Small intestine (tissue), 7 donors: Measurements from ENCODE around the gene ATXN7L2. TPM values are rescaled to one million over a fixed set of nuclear protein-coding genes. Genes with fewer than 3 reads are reported as not detected.

ENCODE experiments used
- DNase-seq, 2 donors: peaks; one replicate each; pipeline versions ENCODE4 v3.0.0 to v3.0.0-alpha.2; 2013
- FAIRE-seq: peaks from 2 replicates; lab custom pipeline; 2012; peaks lifted over from hg19 to GRCh38; lab: Jason Lieb, UNC
- H3K27ac ChIP-seq, 3 donors: one replicate each; pipeline ENCODE4 v1.5.1; 2013; ENCODE audit warnings: low read length in 2 of 3, mild to moderate bottlenecking in 2 of 3, control low read depth in 1 of 3, inconsistent platforms in 1 of 3, low read depth in 1 of 3, moderate library complexity in 1 of 3
- H3K27me3 ChIP-seq, 3 donors: one replicate each; pipeline ENCODE4 v1.6.1; 2013; ENCODE audit warnings: low read length in 3 of 3, inconsistent platforms in 1 of 3; ENCODE audit not compliant: control insufficient read depth in 3 of 3, insufficient read depth in 3 of 3
- H3K36me3 ChIP-seq, 3 donors: one replicate each; pipeline ENCODE4 v1.6.1; 2013; ENCODE audit warnings: low read length in 3 of 3, inconsistent platforms in 1 of 3, low read depth in 1 of 3, mild to moderate bottlenecking in 1 of 3, moderate library complexity in 1 of 3; ENCODE audit not compliant: control insufficient read depth in 3 of 3, insufficient read depth in 2 of 3
- H3K4me1 ChIP-seq, 3 donors: one replicate each; pipeline ENCODE4 v1.6.1; 2013; ENCODE audit warnings: low read length in 2 of 3, inconsistent platforms in 1 of 3, low read depth in 1 of 3, mild to moderate bottlenecking in 1 of 3, moderate library complexity in 1 of 3; ENCODE audit not compliant: control insufficient read depth in 3 of 3, insufficient read depth in 2 of 3
- H3K4me3 ChIP-seq, 3 donors: one replicate each; pipeline ENCODE4 v1.5.1; 2013; ENCODE audit warnings: low read length in 3 of 3, control low read depth in 1 of 3, inconsistent platforms in 1 of 3, low read depth in 1 of 3, mild to moderate bottlenecking in 1 of 3, moderate library complexity in 1 of 3
- H3K9me3 ChIP-seq, 2 donors: one replicate each; pipeline ENCODE4 v1.6.1; 2013; ENCODE audit warnings: low read depth in 1 of 2, low read length in 1 of 2; ENCODE audit not compliant: control insufficient read depth in 2 of 2, insufficient read depth in 1 of 2
- WGBS, 3 donors: extraction: QIAGEN DNeasy Blood & Tissue Kit; methylation state at CpG; one replicate each; pipeline ENCODE4 v1.1.7; 2013; 5-methylcytosine and 5-hydroxymethylcytosine counted together
- polyA plus RNA-seq, 4 donors: library from polyadenylated mRNA; stranded (reverse) in 3 of 4; unstranded in 1 of 4; fragments of 200-250 nt in 3 of 4; fragments of 120-200 nt in 1 of 4; gene quantifications; one replicate each; pipeline versions ENCODE4 v1.2.1 to v1.2.3, GENCODE V29; 2013
- donor health status: healthy with polysubstance abuse.
- donor health status: control.
- donor health status: control.
- donor health status: Bipolar disorder and iron deficiency.
- donor health status: healthy.

The ATXN7L2 gene
- polyA plus RNA-seq, 4 donors: 4.8 to 8.9 (median 6.2) TPM

DNA sequence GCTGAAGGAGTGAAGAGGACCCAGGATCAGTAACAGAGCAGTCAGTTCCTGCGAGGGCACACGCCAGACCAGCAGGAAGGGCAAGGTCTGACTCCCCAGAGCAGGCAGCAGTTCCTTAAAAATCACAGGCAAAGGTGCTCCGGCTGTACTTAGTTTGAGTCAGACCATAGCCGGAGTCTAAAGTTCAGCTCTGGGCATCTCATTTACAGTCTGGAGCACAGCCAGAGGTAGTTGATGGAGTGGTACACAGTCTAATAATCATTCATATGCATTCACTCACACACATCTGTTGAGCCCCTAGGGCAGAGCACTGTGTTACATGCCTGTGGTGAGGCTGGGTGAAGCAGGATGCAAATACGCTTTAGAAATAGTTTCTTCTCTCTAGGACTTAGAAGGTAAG is 33.2 kb downstream of the ATXN7L2 start:
- Histone ChIP-seq H3K4me3 (no peak overlapping the region), H3K27ac (peak overlapping the region; percentile 21 to 87 (median 66)), H3K36me3 (no peaks in the 10 kb centered on the region), H3K4me1 (peaks cover 0 to 7% (median 2%) of the 10 kb centered on the region in 3 donors), H3K27me3 (peaks cover 0 to 12% (median 0%) of the 10 kb centered on the region in 3 donors), H3K9me3 (no peaks in the 10 kb centered on the region)
- DNase-seq (peak; percentile 83 to 97), FAIRE-seq (no peak)
- 16 to 57% (median 40%) methylated on average over 5 of the region's 5 CpGs for WGBS, 3 donors

DNA sequence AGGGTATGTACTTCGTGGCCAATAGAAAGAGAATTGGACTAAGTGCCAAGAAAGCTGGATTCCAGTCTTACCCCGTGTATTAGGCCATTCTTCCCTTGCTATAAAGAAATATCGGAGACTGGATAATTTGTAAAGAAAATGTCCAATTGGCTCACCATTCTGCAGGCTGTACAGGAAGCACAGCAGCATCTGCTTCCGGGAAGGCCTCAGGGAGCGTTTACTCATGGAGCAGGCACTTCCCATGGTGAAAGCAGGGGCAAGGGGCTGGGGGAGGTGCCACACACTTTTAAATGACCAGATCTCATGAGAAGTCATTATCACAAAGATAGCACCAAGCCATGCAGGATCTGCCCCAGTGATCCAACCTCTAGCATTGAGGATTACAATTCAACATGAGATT is 33.6 kb downstream of the ATXN7L2 start:
- Histone ChIP-seq H3K36me3 (no peaks in the 10 kb centered on the region), H3K9me3 (no peaks in the 10 kb centered on the region), H3K27me3 (peaks cover 0 to 17% (median 0%) of the 10 kb centered on the region in 3 donors), H3K4me1 (peaks cover 0 to 7% (median 2%) of the 10 kb centered on the region in 3 donors), H3K27ac (no peak overlapping the region), H3K4me3 (no peak overlapping the region)
- FAIRE-seq (no peak), DNase-seq (no peak)
- 42 to 76% (median 60%) methylated on average over 5 of the region's 5 CpGs for WGBS, 3 donors

DNA sequence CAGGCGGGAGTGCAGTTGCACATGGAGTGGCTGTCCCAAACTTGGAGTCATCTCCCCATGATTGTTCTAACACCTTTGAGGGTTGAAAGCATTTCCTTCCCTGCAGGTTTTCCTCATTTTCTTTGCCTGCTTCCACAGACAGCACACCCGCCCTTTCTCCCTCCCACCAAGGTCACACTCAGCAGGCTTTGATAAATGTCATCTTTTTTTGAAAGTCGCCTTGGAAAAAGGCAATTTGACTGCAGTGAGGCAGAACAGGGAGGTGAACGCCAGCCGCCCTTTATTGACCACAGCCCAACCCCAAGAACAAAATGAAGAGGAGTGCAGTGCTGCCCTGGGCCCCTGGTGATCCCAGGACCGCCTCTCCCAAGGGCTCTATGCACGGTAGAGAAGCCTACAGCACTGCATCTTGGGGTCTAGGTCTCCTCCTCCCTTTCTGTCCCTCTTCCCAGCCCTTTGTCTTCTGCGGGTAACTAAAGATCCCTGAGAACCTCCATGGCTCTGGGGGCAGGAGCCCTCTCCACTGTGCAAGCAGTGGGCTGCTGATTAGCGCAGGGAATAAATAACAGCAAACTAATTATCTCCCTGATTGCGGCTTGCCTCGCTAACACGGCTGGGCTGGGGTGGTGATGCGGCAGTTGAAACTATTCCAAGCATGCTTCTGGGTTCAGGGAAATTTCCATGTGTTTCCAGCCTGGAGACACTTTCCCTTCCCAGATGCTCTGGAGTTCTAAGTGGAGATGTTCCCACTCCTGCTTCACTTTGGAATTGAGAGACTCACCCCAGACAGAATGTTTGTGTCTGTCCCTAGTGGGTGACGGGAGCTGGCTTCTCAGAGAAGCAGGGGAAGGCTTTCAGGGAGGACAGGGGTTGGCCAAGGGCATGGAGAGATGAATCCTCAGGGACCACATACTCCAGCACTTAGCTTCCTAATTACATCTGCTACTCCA is 37.6 kb downstream of the ATXN7L2 start:
- FAIRE-seq: no peak

DNA sequence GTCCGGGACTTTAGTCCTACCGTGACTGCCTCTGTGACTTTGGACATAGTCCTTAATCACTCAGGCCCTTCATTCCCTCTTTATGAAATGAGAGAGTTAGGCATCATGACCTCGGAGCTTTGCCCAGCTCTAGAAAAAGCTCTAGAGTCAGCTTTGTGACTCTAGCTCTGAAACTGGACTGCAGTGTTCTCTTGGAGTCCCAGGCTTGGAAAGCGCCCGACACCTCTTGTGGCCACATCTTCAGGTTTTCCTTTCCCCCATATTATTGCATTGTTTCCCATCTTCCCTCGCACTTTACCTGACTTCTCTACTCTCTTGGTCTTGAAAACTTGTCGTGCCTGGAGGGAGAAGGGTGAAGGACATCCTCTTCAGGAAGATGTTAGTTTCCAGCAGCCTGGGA is 38.3 kb downstream of the ATXN7L2 start:
- Histone ChIP-seq H3K4me1 (peaks cover 0 to 3% (median 2%) of the 10 kb centered on the region in 3 donors), H3K4me3 (no peak overlapping the region), H3K27me3 (peaks cover 0 to 19% (median 0%) of the 10 kb centered on the region in 3 donors), H3K36me3 (no peaks in the 10 kb centered on the region), H3K27ac (no peak overlapping the region), H3K9me3 (no peaks in the 10 kb centered on the region)
- DNase-seq (no peak), FAIRE-seq (no peak)
- WGBS, 3 donors: 81 to 89% (median 85%) methylated on average over 7 of the region's 7 CpGs

More for the DNA sequence above, 37.6 kb downstream of the ATXN7L2 start:
- H3K9me3 ChIP-seq: no peaks in the 10 kb centered on the region
- H3K4me3 ChIP-seq: no peak overlapping the region
- H3K27me3 ChIP-seq: peaks cover 0 to 19% (median 0%) of the 10 kb centered on the region in 3 donors
- DNase-seq: no peak
- H3K4me1 ChIP-seq: peaks cover 0 to 7% (median 2%) of the 10 kb centered on the region in 3 donors
- no peaks in the 10 kb centered on the region for H3K36me3 ChIP-seq
- H3K27ac ChIP-seq: no peak overlapping the region
- WGBS, 3 donors: 70 to 83% (median 81%) methylated on average over 14 of the region's 14 CpGs

DNA sequence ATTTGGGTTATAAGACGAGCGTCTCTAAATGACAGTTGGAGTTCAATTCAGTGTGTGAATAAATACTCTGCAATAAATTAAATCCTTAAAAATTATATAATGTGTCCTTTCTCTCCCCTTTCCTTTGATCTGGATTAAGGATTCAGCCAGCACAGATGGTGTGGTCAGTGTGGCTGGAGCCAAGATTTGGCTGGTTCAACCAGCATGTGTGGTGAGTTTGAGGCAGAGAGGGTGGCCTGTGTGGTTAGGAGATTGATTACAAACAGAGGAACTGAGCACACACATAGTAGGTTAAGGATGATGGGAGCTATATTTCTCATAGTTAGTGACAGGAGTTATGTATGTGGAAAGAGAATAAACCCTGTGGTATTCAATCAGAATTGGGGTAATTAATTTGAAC is 40.0 kb downstream of the ATXN7L2 start:
- no peaks in the 10 kb centered on the region for H3K36me3 ChIP-seq
- H3K4me1 ChIP-seq: no peaks in the 10 kb centered on the region
- no peak overlapping the region for H3K27ac ChIP-seq
- peaks cover 0 to 19% (median 0%) of the 10 kb centered on the region in 3 donors for H3K27me3 ChIP-seq
- DNase-seq (no peak), FAIRE-seq (no peak)
- H3K4me3 ChIP-seq: no peak overlapping the region
- 91 to 96% (median 96%) methylated on average over 2 of the region's 2 CpGs for WGBS, 3 donors
- H3K9me3 ChIP-seq: no peaks in the 10 kb centered on the region

DNA sequence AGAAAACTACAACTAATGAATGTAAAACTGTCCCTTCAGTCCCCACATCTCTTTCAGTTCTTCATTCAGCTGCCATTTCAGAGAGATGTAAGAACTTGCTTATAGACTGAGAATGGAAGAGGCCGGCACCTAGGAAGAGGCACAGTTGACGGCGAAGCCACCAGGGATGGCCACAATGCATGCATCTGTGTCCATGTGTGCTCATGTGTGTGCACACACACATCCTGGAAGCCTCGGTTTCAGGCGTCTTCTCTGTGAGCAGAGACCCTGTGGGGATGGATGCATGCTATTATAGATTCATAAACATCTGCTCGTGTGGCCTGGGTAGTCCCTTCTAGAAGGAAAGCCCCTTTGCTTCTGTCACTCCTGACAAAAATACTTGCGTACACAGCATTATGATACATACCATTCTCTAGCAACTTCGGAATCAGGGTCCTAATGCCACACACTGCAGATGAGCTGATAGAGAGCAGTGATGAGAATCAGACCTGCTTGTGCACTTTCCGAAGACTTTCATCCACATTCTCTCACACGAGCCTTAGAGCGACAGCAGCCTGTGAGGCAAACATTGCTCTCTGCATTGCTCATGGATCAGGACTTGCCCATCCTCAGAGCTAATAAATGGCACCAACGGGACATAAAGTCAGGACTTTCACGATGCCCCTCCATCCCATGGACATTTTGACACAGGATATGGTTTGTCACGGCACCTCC is 43.5 kb downstream of the ATXN7L2 start:
- Histone ChIP-seq H3K27ac (no peak overlapping the region), H3K9me3 (no peaks in the 10 kb centered on the region), H3K4me3 (no peak overlapping the region), H3K36me3 (no peaks in the 10 kb centered on the region), H3K4me1 (no peaks in the 10 kb centered on the region), H3K27me3 (peaks cover 0 to 3% (median 0%) of the 10 kb centered on the region in 3 donors)
- DNase-seq: no peak
- FAIRE-seq: no peak
- WGBS, 3 donors: 77 to 86% (median 81%) methylated on average over 14 of the region's 14 CpGs

DNA sequence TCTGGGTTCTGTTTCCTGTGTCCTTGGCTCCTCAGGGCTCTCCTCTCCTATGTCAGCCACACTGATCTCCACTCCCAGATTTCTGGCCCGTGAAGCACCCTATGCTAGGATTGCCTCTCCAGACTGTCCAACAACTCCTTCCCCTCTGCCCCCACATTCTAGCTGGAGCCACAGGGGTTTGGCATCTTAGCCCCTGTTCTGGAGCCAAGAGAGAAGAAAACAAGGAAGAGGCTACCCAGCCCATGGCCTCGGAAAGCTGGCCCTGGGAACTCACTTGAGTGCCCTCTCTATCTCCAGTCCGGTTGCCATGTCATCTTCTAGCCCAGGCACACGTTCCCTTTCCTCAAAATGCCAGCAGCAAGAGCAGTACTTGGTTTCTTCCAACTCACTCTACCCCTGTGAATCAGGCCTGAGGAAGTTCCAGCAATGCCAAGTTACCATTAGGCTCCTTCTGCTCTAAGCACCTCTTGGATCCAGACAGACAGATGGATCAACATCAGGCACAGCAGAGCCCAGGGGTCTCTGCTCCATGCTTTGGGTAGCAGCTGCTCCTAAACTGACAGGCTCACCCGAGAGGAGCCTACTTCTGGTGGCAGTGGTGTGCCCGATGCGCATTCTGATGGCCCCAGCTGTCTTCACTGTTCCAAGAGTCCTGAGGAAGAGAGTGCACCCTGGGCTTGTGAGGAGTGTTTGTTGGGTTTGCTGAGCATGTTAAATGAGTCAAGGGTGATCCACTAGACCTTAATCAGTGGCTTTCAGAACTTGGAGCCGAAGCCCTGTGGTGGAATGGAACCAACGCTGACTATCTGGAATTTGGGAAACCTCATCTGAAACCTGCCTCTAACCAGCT is 44.4 kb downstream of the ATXN7L2 start:
- peaks cover 0 to 5% (median 0%) of the 10 kb centered on the region in 3 donors for H3K4me1 ChIP-seq
- no peak for DNase-seq
- no peak overlapping the region for H3K27ac ChIP-seq
- H3K4me3 ChIP-seq: no peak overlapping the region
- FAIRE-seq: no peak
- 85 to 88% (median 87%) methylated on average over 9 of the region's 9 CpGs for WGBS, 3 donors
- no peaks in the 10 kb centered on the region for H3K36me3 ChIP-seq
- H3K27me3 ChIP-seq: no peaks in the 10 kb centered on the region
- H3K9me3 ChIP-seq: no peaks in the 10 kb centered on the region
